Endothelial cell of umbilical vein (primary cell): Measurements from ENCODE around the gene HECTD4. TPM values are rescaled to one million over a fixed set of nuclear protein-coding genes. Genes with fewer than 3 reads are reported as not detected.

ENCODE experiments used
- BruUV-seq: library from RNA; stranded (reverse); fragments of 400-500 nt; replicated peaks from 2 replicates; lab custom pipeline; 2021; lab: Mats Ljungman, UMichigan
- CTCF ChIA-PET: fragments of 300-600, 350-600 bp; sonication (Branson Sonifier 250); formaldehyde crosslinking; loops from one replicate; lab custom pipeline; 2021; ENCODE audit warnings: antibody characterized with exemption, inconsistent platforms; lab: Charles Lee
- POLR2A ChIA-PET: fragments of 300-600, 350-600 bp; sonication (Branson Sonifier 250); formaldehyde crosslinking; loops from one replicate; lab custom pipeline; 2021; ENCODE audit warnings: antibody characterized with exemption, inconsistent platforms; lab: Charles Lee
- DNase-seq: peaks from one replicate; pipeline ENCODE4 v3.0.0-alpha.2; 2011; ENCODE audit warnings: low read depth, low spot score
- FAIRE-seq: peaks from 2 replicates; lab custom pipeline; 2011; peaks lifted over from hg19 to GRCh38; lab: Jason Lieb, UNC
- H2AFZ ChIP-seq: 2 replicates; pipeline ENCODE4 v1.6.0; 2012; ENCODE audit warnings: low read depth, low read length, control low read depth, inconsistent platforms
- H3K27ac ChIP-seq: 2 replicates; pipeline ENCODE4 v1.5.1; 2011; ENCODE audit warnings: low read depth, mild to moderate bottlenecking, control low read depth, low read length, moderate library complexity; ENCODE audit not compliant: insufficient read depth
- H3K27me3 ChIP-seq, 2 experiments: 2 replicates each; pipeline versions ENCODE4 v1.6.0 to v1.6.1; 2011; ENCODE audit warnings: low read length in 2 of 2, mixed read lengths in 1 of 2; ENCODE audit not compliant: control insufficient read depth in 2 of 2, insufficient read depth in 2 of 2
- H3K36me3 ChIP-seq, 2 experiments: 2 replicates in 1 of 2; 3 replicates in 1 of 2; pipeline ENCODE4 v1.5.1; 2011; ENCODE audit warnings: low read length in 2 of 2, mild to moderate bottlenecking in 1 of 2, moderate library complexity in 1 of 2; ENCODE audit not compliant: control insufficient read depth in 2 of 2, insufficient read depth in 2 of 2; ENCODE audit errors: extremely low read depth in 1 of 2
- H3K4me1 ChIP-seq: 3 replicates; pipeline ENCODE4 v1.5.1; 2011; ENCODE audit warnings: mild to moderate bottlenecking, low read length; ENCODE audit not compliant: control insufficient read depth, insufficient read depth; ENCODE audit errors: extremely low read depth
- H3K4me2 ChIP-seq: 2 replicates; pipeline ENCODE4 v1.6.1; 2011; ENCODE audit warnings: low read length, control low read depth, mixed read lengths; ENCODE audit not compliant: insufficient read depth
- H3K4me3 ChIP-seq, 3 experiments: fragments of 200-600 bp in 1 of 3; sonication (generic), shearing (Covaris generic) in 1 of 3; replicated peaks in 1 of 3; 2 replicates each; pipeline ENCODE4 v1.5.1; 2011 to 2016; ENCODE audit warnings: control low read depth in 3 of 3, low read length in 3 of 3, mild to moderate bottlenecking in 2 of 3, inconsistent platforms in 1 of 3, low read depth in 1 of 3, moderate library complexity in 1 of 3; ENCODE audit not compliant: insufficient read depth in 1 of 3
- H3K79me2 ChIP-seq: 2 replicates; pipeline ENCODE4 v1.6.0; 2012; ENCODE audit warnings: low read length, inconsistent platforms; ENCODE audit not compliant: control insufficient read depth, insufficient read depth
- H3K9ac ChIP-seq: replicated peaks from 2 replicates; pipeline ENCODE3; 2011; ENCODE audit warnings: low read length, control low read depth; ENCODE audit not compliant: insufficient read depth; ENCODE audit errors: extremely low read depth
- H3K9me1 ChIP-seq: replicated peaks from 3 replicates; pipeline ENCODE4 v1.6.0; 2011; ENCODE audit warnings: mild to moderate bottlenecking, low read length; ENCODE audit not compliant: control insufficient read depth, insufficient read depth; ENCODE audit errors: extremely low read depth
- H3K9me3 ChIP-seq: replicated peaks from 2 replicates; pipeline ENCODE4 v1.5.1; 2012; ENCODE audit warnings: low read length, inconsistent platforms; ENCODE audit not compliant: control insufficient read depth, insufficient read depth
- H4K20me1 ChIP-seq: replicated peaks from 2 replicates; pipeline ENCODE3; 2011; ENCODE audit warnings: mild to moderate bottlenecking, low read length; ENCODE audit not compliant: control insufficient read depth, insufficient read depth; ENCODE audit errors: extremely low read depth
- EZH2 ChIP-seq: IDR thresholded peaks from 2 replicates; pipeline ENCODE4 v1.6.1; 2012; ENCODE audit warnings: borderline replicate concordance, low read depth, mild to moderate bottlenecking, moderate library complexity, low read length, inconsistent platforms; ENCODE audit not compliant: severe bottlenecking
- FOS ChIP-seq: IDR thresholded peaks from 2 replicates; pipeline ENCODE4 v1.6.1; 2011; ENCODE audit warnings: mild to moderate bottlenecking, low read length, moderate library complexity, borderline replicate concordance; ENCODE audit not compliant: insufficient read depth
- GATA2 ChIP-seq: IDR thresholded peaks from 2 replicates; pipeline ENCODE4 v1.7.0; 2011; ENCODE audit warnings: low read depth, mild to moderate bottlenecking, moderate library complexity, mixed read lengths, low read length; ENCODE audit not compliant: insufficient read length, insufficient read depth
- JUN ChIP-seq: IDR thresholded peaks from 2 replicates; pipeline ENCODE4 v1.6.1; 2011; ENCODE audit warnings: borderline replicate concordance, low read depth; ENCODE audit not compliant: insufficient read length, insufficient read depth
- MYC ChIP-seq: IDR thresholded peaks from one replicate; pipeline ENCODE4 v1.6.1; 2011; ENCODE audit warnings: mild to moderate bottlenecking, low read depth, low read length
- POLR2A ChIP-seq: IDR thresholded peaks from 2 replicates; pipeline ENCODE4 v1.6.1; 2012; ENCODE audit warnings: low read depth, mild to moderate bottlenecking, control low read depth, low read length
- POLR2AphosphoS5 ChIP-seq: IDR thresholded peaks from 2 replicates; pipeline ENCODE4 v1.6.1; 2012; ENCODE audit warnings: low read depth, mild to moderate bottlenecking, control low read depth, low read length, moderate library complexity; ENCODE audit not compliant: insufficient read depth
- dilution Hi-C: fragments of 300-500 bp; cut with MboI; formaldehyde crosslinking; loops from one replicate; pipeline ENCODE4 v1.15.0; 2019; ENCODE audit warnings: low sequenced_read_pairs; ENCODE audit not compliant: extremely low pct_ligation_motif_present
- intact Hi-C: fragments of 100-400 bp; cut with micrococcal nuclease; formaldehyde crosslinking; loops from one replicate; pipeline ENCODE4 v1.10.0; 2022
- polyA plus RNA-seq, 4 experiments: library from polyadenylated mRNA; depleted of rRNA in 3 of 4; stranded (reverse) in 3 of 4; unstranded in 1 of 4; fragments of >200 nt; gene quantifications; 2 replicates each; pipeline versions ENCODE4 v1.2.1 to v1.2.3, GENCODE V29; 2011 to 2012; ENCODE audit warnings: missing spikeins in 1 of 4
- total RNA-seq: library from RNA; stranded (reverse); gene quantifications from 2 replicates; pipeline ENCODE4 v1.2.3, GENCODE V29; 2021
- TF ChIP-seq, protein P1 (sequence below): IDR thresholded peaks from 2 replicates; pipeline ENCODE4 v1.6.1; 2011; ENCODE audit not compliant: insufficient read depth, insufficient read length
- TF ChIP-seq, protein P2 (sequence below), 2 donors: IDR thresholded peaks; 1 replicate in 1 of 2; 2 replicates in 1 of 2; pipeline ENCODE4 v1.5.1; 2011; ENCODE audit warnings: low read length in 2 of 2, mild to moderate bottlenecking in 2 of 2, moderate library complexity in 2 of 2, control low read depth in 1 of 2, inconsistent platforms in 1 of 2, low read depth in 1 of 2; ENCODE audit not compliant: insufficient read depth in 1 of 2; ENCODE audit errors: extremely low read depth in 1 of 2

Gene HECTD4
- total and polyA plus RNA-seq, 2 donors (not counting 3 experiments of a cell fraction or from before 2014, with no cell fraction given) = 9.7 to 47.7 TPM

GRCh38 chr12:112305951-112306350, 76.3 kb downstream of the HECTD4 start:
- Histone ChIP-seq H3K4me1 (peaks cover 9% of the 10 kb centered on the region), H3K79me2 (no peaks in the 10 kb centered on the region), H3K4me2 (no peak overlapping the region), H3K9me1 (no peaks in the 10 kb centered on the region), H2AFZ (no peak overlapping the region), H3K4me3 (no peak overlapping the region), H3K36me3 (peaks cover 9 to 13% of the 10 kb centered on the region in 2 experiments), H4K20me1 (no peaks in the 10 kb centered on the region), H3K9ac (no peak overlapping the region), H3K27me3 (no peaks in the 10 kb centered on the region), H3K27ac (no peak overlapping the region), H3K9me3 (no peaks in the 10 kb centered on the region)
- FAIRE-seq = no peak
- no peak for DNase-seq
- POLR2A ChIA-PET = no interaction called here
- intact Hi-C loops = no loop called here
- dilution Hi-C loops = no loop called here
- TF ChIP-seq GATA2 = no peak
- TF ChIP-seq, protein P1, sequence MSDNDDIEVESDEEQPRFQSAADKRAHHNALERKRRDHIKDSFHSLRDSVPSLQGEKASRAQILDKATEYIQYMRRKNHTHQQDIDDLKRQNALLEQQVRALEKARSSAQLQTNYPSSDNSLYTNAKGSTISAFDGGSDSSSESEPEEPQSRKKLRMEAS = no peak
- no peak for TF ChIP-seq POLR2A
- TF ChIP-seq MYC = no peak
- TF ChIP-seq FOS = no peak
- no peak for TF ChIP-seq JUN
- no peak for TF ChIP-seq EZH2
- TF ChIP-seq POLR2AphosphoS5 = no peak
- TF ChIP-seq, protein P2, sequence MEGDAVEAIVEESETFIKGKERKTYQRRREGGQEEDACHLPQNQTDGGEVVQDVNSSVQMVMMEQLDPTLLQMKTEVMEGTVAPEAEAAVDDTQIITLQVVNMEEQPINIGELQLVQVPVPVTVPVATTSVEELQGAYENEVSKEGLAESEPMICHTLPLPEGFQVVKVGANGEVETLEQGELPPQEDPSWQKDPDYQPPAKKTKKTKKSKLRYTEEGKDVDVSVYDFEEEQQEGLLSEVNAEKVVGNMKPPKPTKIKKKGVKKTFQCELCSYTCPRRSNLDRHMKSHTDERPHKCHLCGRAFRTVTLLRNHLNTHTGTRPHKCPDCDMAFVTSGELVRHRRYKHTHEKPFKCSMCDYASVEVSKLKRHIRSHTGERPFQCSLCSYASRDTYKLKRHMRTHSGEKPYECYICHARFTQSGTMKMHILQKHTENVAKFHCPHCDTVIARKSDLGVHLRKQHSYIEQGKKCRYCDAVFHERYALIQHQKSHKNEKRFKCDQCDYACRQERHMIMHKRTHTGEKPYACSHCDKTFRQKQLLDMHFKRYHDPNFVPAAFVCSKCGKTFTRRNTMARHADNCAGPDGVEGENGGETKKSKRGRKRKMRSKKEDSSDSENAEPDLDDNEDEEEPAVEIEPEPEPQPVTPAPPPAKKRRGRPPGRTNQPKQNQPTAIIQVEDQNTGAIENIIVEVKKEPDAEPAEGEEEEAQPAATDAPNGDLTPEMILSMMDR (IDR thresholded peaks at IDR 0.05; ENCODE audit: extremely low read depth in 1 of 2, insufficient read depth in 1 of 2, low read depth in 1 of 2, low read length in 2 of 2) = no peak
- BruUV-seq = no TSS peak
- CTCF ChIA-PET = no interaction called here
